ENCODE data around the gene CPA3.

DNA sequence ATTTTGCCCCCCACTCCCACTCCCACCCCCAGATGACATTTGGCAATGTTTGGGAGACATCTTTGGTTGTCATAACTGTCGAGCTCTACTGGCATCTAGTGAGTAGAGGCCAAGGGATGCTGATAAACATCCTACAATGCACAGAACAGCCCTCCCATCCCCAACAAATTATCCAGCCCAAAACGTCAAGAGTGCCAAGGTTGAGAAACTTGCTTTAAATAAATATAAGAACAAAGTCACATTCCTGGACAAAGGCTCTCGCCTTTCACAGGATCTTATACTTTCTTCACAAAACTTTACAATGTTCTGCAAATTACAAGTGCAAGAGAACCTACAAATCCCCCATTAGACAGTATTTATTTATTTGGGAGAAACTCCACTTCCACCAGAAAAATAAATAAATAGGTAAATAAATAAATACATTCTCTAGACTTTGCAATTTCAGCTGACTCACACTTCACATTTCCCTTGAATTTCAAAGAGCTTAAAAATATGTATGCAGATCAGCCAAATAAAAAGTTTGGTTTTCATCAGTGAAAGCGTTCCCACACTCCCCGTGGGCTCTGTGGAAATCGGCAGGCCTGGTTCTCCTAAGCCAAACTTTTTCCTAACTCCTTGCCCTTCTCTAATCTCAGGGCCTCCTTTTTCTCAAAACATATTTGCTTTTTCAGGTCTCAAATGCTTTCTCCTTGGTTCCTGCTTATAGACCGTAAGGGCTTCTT, 12.7 kb upstream of the CPA3 start:
- TF ChIP-seq EZH2phosphoT487 (IDR thresholded peaks at IDR 0.05; ENCODE audit: low read depth, severe bottlenecking, unreplicated experiment) (no peak), EZH2 (IDR thresholded peaks at IDR 0.05; ENCODE audit: borderline replicate concordance) (no peak)
